ENCODE data around the gene TBXAS1.

TBXAS1 gene

GRCh38 chr7:139937715-139938114 is 108.7 kb downstream of the TBXAS1 start:
- CTCF ChIA-PET: interaction anchor here (0.9 to 1.6 kb wide), 8 partner anchors 10 to 292 kb away, joined by 3 to 6 read pairs (median 4); no protein-coding TSS in a partner anchor
- no peak for TF ChIP-seq CTCF (IDR thresholded peaks at IDR 0.05; ENCODE audit: control extremely low read depth, extremely low read depth, low read depth, missing control alignments)
- POLR2A ChIA-PET: no interaction called here
- no peak for DNase-seq (ENCODE audit: extremely low spot score)

- TF ChIP-seq CTCF (IDR thresholded peaks at IDR 0.05; ENCODE audit: control extremely low read depth, extremely low read depth, low read depth, missing control alignments): no peak
- POLR2A ChIA-PET: no interaction called here
- DNase-seq (ENCODE audit: extremely low spot score): no peak
- CTCF ChIA-PET: interaction anchor here (1.1 to 2.0 kb wide), 6 partner anchors 9 to 309 kb away, joined by 3 to 4 read pairs (median 4); no protein-coding TSS in a partner anchor
Observed at GRCh38 chr7:139940866-139941265, 111.8 kb downstream of the TBXAS1 start.

- POLR2A ChIA-PET: no interaction called here
- no peak for TF ChIP-seq CTCF (IDR thresholded peaks at IDR 0.05; ENCODE audit: control extremely low read depth, extremely low read depth, low read depth, missing control alignments)
- CTCF ChIA-PET: interaction anchor here (1.2 to 2.0 kb wide), 4 partner anchors 8 to 32 kb away, joined by 3 to 4 read pairs (median 4); no protein-coding TSS in a partner anchor
- DNase-seq (ENCODE audit: extremely low spot score): no peak
Observed at GRCh38 chr7:139941421-139941820, 112.4 kb downstream of the TBXAS1 start.

- TF ChIP-seq CTCF (IDR thresholded peaks at IDR 0.05; ENCODE audit: control extremely low read depth, extremely low read depth, low read depth, missing control alignments): no peak
- ChIA-PET POLR2A (no interaction called here), CTCF (interaction anchor here (0.8 to 2.0 kb wide), 3 partner anchors 8 to 441 kb away, joined by 3 to 4 read pairs (median 3); no protein-coding TSS in a partner anchor)
- DNase-seq (ENCODE audit: extremely low spot score): no peak
Observed at GRCh38 chr7:139941866-139942265, 112.8 kb downstream of the TBXAS1 start.

GRCh38 chr7:139942636-139943035 is 113.6 kb downstream of the TBXAS1 start:
- POLR2A ChIA-PET: no interaction called here

GRCh38 chr7:139943401-139943800 is 114.3 kb downstream of the TBXAS1 start:
- CTCF ChIA-PET: no interaction called here
- POLR2A ChIA-PET: no interaction called here

More at GRCh38 chr7:139942636-139943035, 113.6 kb downstream of the TBXAS1 start:
- no peak for TF ChIP-seq CTCF (IDR thresholded peaks at IDR 0.05; ENCODE audit: control extremely low read depth, extremely low read depth, low read depth, missing control alignments)
- CTCF ChIA-PET: interaction anchor here (0.8 to 2.0 kb wide), 3 partner anchors 9 to 442 kb away, joined by 3 to 4 read pairs (median 3); no protein-coding TSS in a partner anchor
- DNase-seq (ENCODE audit: extremely low spot score): no peak

More at GRCh38 chr7:139943401-139943800, 114.3 kb downstream of the TBXAS1 start:
- DNase-seq (ENCODE audit: extremely low spot score): no peak
- no peak for TF ChIP-seq CTCF (IDR thresholded peaks at IDR 0.05; ENCODE audit: control extremely low read depth, extremely low read depth, low read depth, missing control alignments)
